Ishikawa (cell line): ENCODE measurements around the gene UNC119.

Source experiments
- CREB1 ChIP-seq: IDR thresholded peaks from 2 replicates; pipeline ENCODE4 v1.6.1; 2012; ENCODE audit warnings: low read depth
- EGR1 ChIP-seq: IDR thresholded peaks from 2 replicates; pipeline ENCODE4 v1.6.1; 2012
- FOXM1 ChIP-seq: IDR thresholded peaks from 2 replicates; pipeline ENCODE4 v1.6.1; 2012; ENCODE audit warnings: low read depth, borderline replicate concordance
- RAD21 ChIP-seq: IDR thresholded peaks from 2 replicates; pipeline ENCODE4 v1.6.1; 2012; ENCODE audit warnings: low read depth
- TAF1 ChIP-seq: IDR thresholded peaks from 2 replicates; pipeline ENCODE4 v1.6.1; 2012; ENCODE audit warnings: low read depth, mild to moderate bottlenecking
- TCF12 ChIP-seq: IDR thresholded peaks from 2 replicates; pipeline ENCODE4 v1.6.1; 2012; ENCODE audit warnings: low read depth
- TEAD4 ChIP-seq: IDR thresholded peaks from 2 replicates; pipeline ENCODE4 v1.6.1; 2012

DNA sequence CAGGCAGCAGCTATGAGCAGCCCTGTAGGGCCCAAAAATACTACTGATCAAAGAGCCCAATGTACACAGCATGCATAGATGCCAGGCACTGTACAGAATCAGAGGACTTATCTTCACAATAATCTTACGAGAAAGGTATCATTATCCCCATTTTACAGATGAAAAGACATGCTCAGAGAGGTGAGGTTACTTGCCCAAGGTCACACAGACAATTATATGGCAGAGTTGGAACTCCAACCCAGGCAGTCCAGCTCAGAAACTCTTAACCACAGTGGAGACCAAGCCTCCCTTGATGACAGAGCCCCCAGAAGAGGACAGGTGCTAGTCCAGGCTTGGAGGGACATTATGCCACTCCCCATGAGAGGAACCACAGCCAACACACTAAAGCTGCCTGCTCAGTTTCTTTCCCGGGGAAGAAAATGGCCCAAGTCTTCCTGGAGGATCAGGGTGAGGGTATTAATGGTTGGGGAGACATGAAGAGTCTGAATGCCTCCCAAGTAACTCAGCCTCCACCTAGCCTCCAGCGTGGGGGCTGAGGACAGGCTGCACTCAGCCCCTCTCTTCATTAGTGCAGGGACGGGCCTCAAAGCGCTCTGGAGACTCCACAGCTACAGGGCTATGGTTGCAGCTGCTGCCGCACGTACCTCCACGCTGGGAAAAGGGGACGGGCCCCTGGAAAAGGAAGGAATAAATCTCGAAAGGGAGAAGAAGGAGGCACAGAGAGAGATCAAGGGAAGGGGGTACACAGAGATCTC lies 826 bp downstream of the UNC119 start:
- TF ChIP-seq TEAD4 (no peak), FOXM1 (no peak), EGR1 (no peak), RAD21 (no peak), CREB1 (no peak), TAF1 (no peak), TCF12 (no peak)
